Parathyroid adenoma (tissue), 2 donors: Measurements from ENCODE around the gene ABHD15.

Experiments used
- H2AFZ ChIP-seq: fragments of 300-600 bp; sonication (generic); one replicate; pipeline ENCODE4 v1.7.0; 2017; ENCODE audit warnings: antibody characterized with exemption, mild to moderate bottlenecking
- H3K27ac ChIP-seq: fragments of 300-600 bp; sonication (generic); one replicate; pipeline ENCODE4 v1.7.0; 2017
- H3K27me3 ChIP-seq: fragments of 300-600 bp; sonication (generic); one replicate; pipeline ENCODE4 v1.7.0; 2017; ENCODE audit warnings: low read length; ENCODE audit not compliant: control insufficient read depth, insufficient read depth
- H3K36me3 ChIP-seq: fragments of 300-600 bp; sonication (generic); one replicate; pipeline ENCODE4 v1.7.0; 2017; ENCODE audit warnings: low read length; ENCODE audit not compliant: control insufficient read depth, insufficient read depth
- H3K4me1 ChIP-seq: fragments of 300-600 bp; sonication (generic); one replicate; pipeline ENCODE4 v1.7.0; 2017; ENCODE audit warnings: control low read depth
- H3K4me2 ChIP-seq: fragments of 300-600 bp; sonication (generic); one replicate; pipeline ENCODE4 v1.7.0; 2017; ENCODE audit warnings: low read length
- H3K4me3 ChIP-seq: fragments of 300-600 bp; sonication (generic); one replicate; pipeline ENCODE4 v1.7.0; 2017; ENCODE audit warnings: low read depth, low read length
- H3K79me2 ChIP-seq: fragments of 300-600 bp; sonication (generic); one replicate; pipeline ENCODE4 v1.7.0; 2017; ENCODE audit warnings: control low read depth
- H3K9ac ChIP-seq: fragments of 300-600 bp; sonication (generic); one replicate; pipeline ENCODE4 v1.7.0; 2017; ENCODE audit warnings: mild to moderate bottlenecking
- H3K9me3 ChIP-seq: fragments of 300-600 bp; sonication (generic); one replicate; pipeline ENCODE4 v1.7.0; 2017; ENCODE audit warnings: low read length; ENCODE audit not compliant: control insufficient read depth
- CTCF ChIP-seq: fragments of 300-600 bp; sonication (generic); IDR thresholded peaks from one replicate; pipeline ENCODE4 v1.7.0; 2017; ENCODE audit warnings: antibody characterized with exemption, mild to moderate bottlenecking
- donor health status: primary hyperparathyroidism.

Gene ABHD15

GRCh38 chr17:29591737-29592608 lies 25.1 kb upstream of the ABHD15 start:
- H3K36me3 ChIP-seq = no peaks in the 10 kb centered on the region
- no peaks in the 10 kb centered on the region for H3K27me3 ChIP-seq
- H2AFZ ChIP-seq = peak overlapping the region; percentile 91
- H3K4me1 ChIP-seq = peaks cover 36% of the 10 kb centered on the region
- H3K27ac ChIP-seq = peak overlapping the region; percentile 61
- TF ChIP-seq CTCF = peak; percentile 97
- H3K4me3 ChIP-seq = peak overlapping the region; percentile 12
- H3K4me2 ChIP-seq = peak overlapping the region; percentile 50
- no peaks in the 10 kb centered on the region for H3K9me3 ChIP-seq
- peaks cover 15% of the 10 kb centered on the region for H3K79me2 ChIP-seq
- no peak overlapping the region for H3K9ac ChIP-seq

GRCh38 chr17:29591146-29591736 lies 24.4 kb upstream of the ABHD15 start:
- Histone ChIP-seq H3K4me3 (no peak overlapping the region), H3K79me2 (peaks cover 21% of the 10 kb centered on the region), H3K9ac (no peak overlapping the region), H3K4me2 (peak overlapping the region; percentile 50), H3K36me3 (no peaks in the 10 kb centered on the region), H3K9me3 (no peaks in the 10 kb centered on the region), H3K27ac (peak overlapping the region; percentile 61), H2AFZ (peak overlapping the region; percentile 91), H3K27me3 (no peaks in the 10 kb centered on the region), H3K4me1 (peaks cover 36% of the 10 kb centered on the region)
- TF ChIP-seq CTCF = no peak

- H3K27me3 ChIP-seq = no peaks in the 10 kb centered on the region
- peak overlapping the region; percentile 67 for H3K4me2 ChIP-seq
- H3K4me1 ChIP-seq = peaks cover 36% of the 10 kb centered on the region
- H3K36me3 ChIP-seq = no peaks in the 10 kb centered on the region
- peaks cover 23% of the 10 kb centered on the region for H3K79me2 ChIP-seq
- no peak overlapping the region for H3K9ac ChIP-seq
- H3K27ac ChIP-seq = peak overlapping the region; percentile 76
- no peaks in the 10 kb centered on the region for H3K9me3 ChIP-seq
- TF ChIP-seq CTCF = no peak
- H2AFZ ChIP-seq = peak overlapping the region; percentile 99
- no peak overlapping the region for H3K4me3 ChIP-seq
Measured at GRCh38 chr17:29590411-29591145, 23.7 kb upstream of the ABHD15 start.

- H3K9ac ChIP-seq = peak within 1 kb of the TSS; percentile 49
- peak within 1 kb of the TSS; percentile 81 for H3K4me3 ChIP-seq
- peak within 1 kb of the TSS; percentile 76 for H3K27ac ChIP-seq
- H3K4me1 ChIP-seq = peaks cover 35% of the 10 kb centered on the region
- H3K36me3 ChIP-seq = no peaks in the 10 kb centered on the region
- H3K27me3 ChIP-seq = no peaks in the 10 kb centered on the region
- no peak for TF ChIP-seq CTCF
- H3K4me2 ChIP-seq = peak within 1 kb of the TSS; percentile 85
- peak within 1 kb of the TSS; percentile 99 for H2AFZ ChIP-seq
- no peaks in the 10 kb centered on the region for H3K9me3 ChIP-seq
- peaks cover 29% of the 10 kb centered on the region for H3K79me2 ChIP-seq
Measured at GRCh38 chr17:29589524-29590410, 22.9 kb upstream of the ABHD15 start, which contains the start of gene GIT1. GIT1 (minus strand) TSS chr17:29589648; CDS start chr17:29589378, 270 bp downstream.
